Coronary artery (tissue), 2 donors: Measurements from ENCODE around the gene ZBTB20.

ENCODE experiments used
- DNase-seq: peaks from one replicate; pipeline ENCODE4 v3.0.0-alpha.2; 2017; ENCODE audit warnings: low spot score
- H3K27ac ChIP-seq, 2 donors: fragments of 200-600 bp; sonication (generic); one replicate each; pipeline ENCODE4 v1.5.1; 2016 to 2019
- H3K4me3 ChIP-seq: fragments of 200-600 bp; sonication (generic); 2 replicates; pipeline ENCODE4 v1.5.1; 2016; ENCODE audit warnings: mild to moderate bottlenecking, moderate library complexity
- TF ChIP-seq, protein P1 (sequence below): fragments of 200-600 bp; sonication (generic); IDR thresholded peaks from one replicate; pipeline ENCODE4 v1.5.1; 2019; ENCODE audit warnings: antibody characterized with exemption

ZBTB20 gene

DNA sequence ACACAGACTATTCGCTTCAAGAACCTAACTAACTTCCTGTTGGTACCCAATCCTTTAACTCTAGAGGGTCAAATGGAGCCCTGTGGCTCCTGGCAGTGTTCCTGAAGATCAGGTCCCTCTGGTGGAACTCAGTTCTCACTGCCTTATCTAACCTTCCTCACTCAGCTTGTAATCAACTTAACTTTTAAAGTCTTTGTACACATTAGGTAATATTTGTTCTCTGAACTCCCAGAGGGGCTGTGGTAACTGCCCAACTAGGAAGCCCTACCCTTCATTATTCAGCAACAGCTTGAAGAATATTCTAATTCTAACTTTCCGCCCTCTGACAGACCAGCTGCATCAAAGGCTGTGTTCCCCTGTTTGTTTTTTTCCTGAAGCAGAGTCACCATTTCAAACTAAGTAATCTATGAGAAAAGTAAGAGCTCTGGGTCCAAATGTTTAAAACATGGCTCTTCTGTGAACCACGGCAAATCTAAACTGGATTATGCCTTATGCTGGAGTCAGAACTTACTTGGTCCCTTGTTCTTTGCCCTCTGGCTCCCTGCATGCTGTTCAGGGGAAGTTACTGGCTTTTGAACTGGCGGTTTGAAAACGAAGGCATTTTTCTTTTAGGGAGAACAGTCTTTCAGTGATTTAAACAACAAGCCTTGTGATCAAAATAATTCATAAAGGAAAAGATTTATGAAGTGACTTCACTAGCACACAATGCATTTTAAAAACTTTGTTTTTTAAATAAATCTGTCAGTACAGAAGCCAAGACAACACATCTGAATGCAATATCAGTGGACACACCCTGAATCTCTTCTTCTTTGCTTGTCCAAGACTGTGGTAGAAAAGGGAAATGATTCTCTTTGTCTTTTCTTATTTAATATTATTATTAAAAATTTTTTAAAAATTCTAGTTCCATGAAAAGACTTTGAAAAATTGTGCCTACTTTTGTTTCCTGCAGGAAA, 487.7 kb downstream of the ZBTB20 start:
- TF ChIP-seq, protein P1, sequence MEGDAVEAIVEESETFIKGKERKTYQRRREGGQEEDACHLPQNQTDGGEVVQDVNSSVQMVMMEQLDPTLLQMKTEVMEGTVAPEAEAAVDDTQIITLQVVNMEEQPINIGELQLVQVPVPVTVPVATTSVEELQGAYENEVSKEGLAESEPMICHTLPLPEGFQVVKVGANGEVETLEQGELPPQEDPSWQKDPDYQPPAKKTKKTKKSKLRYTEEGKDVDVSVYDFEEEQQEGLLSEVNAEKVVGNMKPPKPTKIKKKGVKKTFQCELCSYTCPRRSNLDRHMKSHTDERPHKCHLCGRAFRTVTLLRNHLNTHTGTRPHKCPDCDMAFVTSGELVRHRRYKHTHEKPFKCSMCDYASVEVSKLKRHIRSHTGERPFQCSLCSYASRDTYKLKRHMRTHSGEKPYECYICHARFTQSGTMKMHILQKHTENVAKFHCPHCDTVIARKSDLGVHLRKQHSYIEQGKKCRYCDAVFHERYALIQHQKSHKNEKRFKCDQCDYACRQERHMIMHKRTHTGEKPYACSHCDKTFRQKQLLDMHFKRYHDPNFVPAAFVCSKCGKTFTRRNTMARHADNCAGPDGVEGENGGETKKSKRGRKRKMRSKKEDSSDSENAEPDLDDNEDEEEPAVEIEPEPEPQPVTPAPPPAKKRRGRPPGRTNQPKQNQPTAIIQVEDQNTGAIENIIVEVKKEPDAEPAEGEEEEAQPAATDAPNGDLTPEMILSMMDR, result no peak
- Histone ChIP-seq H3K4me3 (no peak overlapping the region), H3K27ac (peak overlapping the region; percentile 20 to 69)
- no peak for DNase-seq

- H3K27ac ChIP-seq, result no peak overlapping the region
- no peak for DNase-seq
- TF ChIP-seq, protein P1, result no peak
- H3K4me3 ChIP-seq, result no peak overlapping the region
Measured at GRCh38 chr3:114651555-114651954, 495.5 kb downstream of the ZBTB20 start.

- Histone ChIP-seq H3K27ac (peak overlapping the region in 1 of 2 donors; percentile 25), H3K4me3 (no peak overlapping the region)
- TF ChIP-seq, protein P1, result no peak
- DNase-seq, result no peak
Measured at GRCh38 chr3:114650808-114651207, 496.3 kb downstream of the ZBTB20 start.

DNA sequence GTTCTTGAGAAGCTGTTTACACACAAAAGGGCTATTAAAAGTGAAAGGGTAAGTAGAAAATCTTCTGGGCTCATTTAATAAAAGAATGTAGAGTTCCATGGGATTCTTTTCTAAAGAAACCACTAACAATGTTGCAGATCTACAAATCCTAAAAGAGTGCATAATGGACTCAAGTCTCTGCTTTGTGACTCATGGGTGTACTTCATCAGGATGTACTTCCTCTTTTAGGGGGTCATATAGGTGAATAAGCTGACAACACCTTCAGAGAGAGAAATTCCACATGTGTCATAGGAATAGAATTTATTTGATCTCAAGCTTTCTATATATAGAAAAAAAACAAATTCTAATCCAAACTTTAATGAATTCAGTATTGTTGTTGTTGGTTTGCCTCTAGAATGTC, 497.8 kb downstream of the ZBTB20 start:
- TF ChIP-seq, protein P1, result no peak
- Histone ChIP-seq H3K27ac (no peak overlapping the region), H3K4me3 (no peak overlapping the region)
- DNase-seq, result no peak

DNA sequence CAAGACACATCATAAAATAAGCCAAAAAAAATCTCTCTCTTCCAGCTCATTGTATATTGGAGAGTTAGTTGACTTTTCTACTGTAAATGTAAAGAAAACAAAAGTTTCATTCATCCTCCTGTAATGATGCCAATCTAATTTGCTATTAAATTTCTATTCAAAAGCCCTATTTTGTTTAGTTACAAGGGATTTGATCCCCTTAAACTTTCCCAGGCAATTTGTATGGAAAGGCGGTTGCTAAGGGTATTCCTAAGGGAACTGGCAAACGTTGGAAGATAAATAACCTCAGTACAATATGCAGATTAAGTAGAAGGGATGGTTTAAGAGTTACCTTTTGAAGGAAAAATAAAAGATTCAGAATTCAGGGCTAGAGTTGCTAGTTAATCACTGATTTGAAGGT, 500.6 kb downstream of the ZBTB20 start:
- H3K4me3 ChIP-seq, result no peak overlapping the region
- H3K27ac ChIP-seq, result no peak overlapping the region
- TF ChIP-seq, protein P1, result no peak
- no peak for DNase-seq

DNA sequence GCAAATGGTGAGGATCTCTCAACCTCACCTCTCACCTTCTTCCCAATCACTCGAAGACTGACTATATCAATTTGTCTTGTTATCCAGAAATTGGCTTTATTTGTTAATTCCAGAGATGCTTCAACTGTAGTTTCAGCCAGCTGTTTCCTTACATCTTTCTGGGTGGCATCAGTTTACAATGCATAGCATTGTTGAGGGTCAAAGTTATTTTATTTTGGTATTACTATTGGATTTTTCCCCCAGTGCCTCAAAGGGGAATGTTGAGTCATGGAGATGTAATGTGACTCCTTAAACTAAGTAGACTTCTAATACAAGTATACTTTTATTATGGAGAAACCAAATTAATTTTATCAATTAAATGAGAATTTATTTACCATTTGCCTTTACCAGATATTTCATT, 501.7 kb downstream of the ZBTB20 start:
- Histone ChIP-seq H3K4me3 (no peak overlapping the region), H3K27ac (no peak overlapping the region)
- TF ChIP-seq, protein P1, result no peak
- no peak for DNase-seq

GRCh38 chr3:114644367-114644766, 502.7 kb downstream of the ZBTB20 start:
- Histone ChIP-seq H3K4me3 (no peak overlapping the region), H3K27ac (no peak overlapping the region)
- TF ChIP-seq, protein P1, result no peak
- DNase-seq, result no peak
